OCI-LY3 (cell line): ENCODE measurements around the gene SWSAP1.

ENCODE experiments used
- H2AFZ ChIP-seq: fragments of 200-600, 300-600 bp; shearing (Covaris generic); 2 replicates; pipeline ENCODE4 v1.6.0; 2014; ENCODE audit warnings: antibody characterized with exemption, low read depth, low read length
- H3K27ac ChIP-seq: fragments of 200-600, 300-600 bp; sonication (generic); 2 replicates; pipeline ENCODE4 v1.5.1; 2014; ENCODE audit warnings: mild to moderate bottlenecking, low read length, moderate library complexity, mixed read lengths
- H3K27me3 ChIP-seq: fragments of 200-600, 300-600 bp; sonication (generic); 2 replicates; pipeline ENCODE4 v1.6.1; 2014; ENCODE audit warnings: low read depth, low read length, mixed read lengths
- H3K36me3 ChIP-seq: fragments of 200-600, 300-600 bp; sonication (generic); replicated peaks from 2 replicates; pipeline ENCODE3; 2014; ENCODE audit warnings: low read depth, low read length, mixed read lengths
- H3K4me1 ChIP-seq: fragments of 300-600, 200-600 bp; sonication (generic); 2 replicates; pipeline ENCODE4 v1.6.1; 2014; ENCODE audit warnings: low read length, mixed read lengths
- H3K4me2 ChIP-seq: fragments of 200-600, 300-600 bp; sonication (generic); 2 replicates; pipeline ENCODE4 v1.6.1; 2014; ENCODE audit warnings: low read length, mixed read lengths
- H3K4me3 ChIP-seq: fragments of 300-600, 200-600 bp; sonication (generic); 2 replicates; pipeline ENCODE4 v1.5.1; 2014; ENCODE audit warnings: antibody characterized with exemption, mild to moderate bottlenecking, low read length, moderate library complexity
- H3K79me2 ChIP-seq: fragments of 300-600, 200-600 bp; shearing (Covaris generic); 2 replicates; pipeline ENCODE4 v1.6.1; 2014; ENCODE audit warnings: mild to moderate bottlenecking, low read length, mixed read lengths
- H3K9ac ChIP-seq: fragments of 300-600, 200-600 bp; shearing (Covaris generic); 2 replicates; pipeline ENCODE4 v1.6.0; 2014; ENCODE audit warnings: mild to moderate bottlenecking, low read length, moderate library complexity
- H3K9me3 ChIP-seq: fragments of 200-600, 300-600 bp; shearing (Covaris generic); 2 replicates; pipeline ENCODE4 v1.6.1; 2014; ENCODE audit warnings: low read length, mixed read lengths; ENCODE audit not compliant: insufficient read depth
- H4K20me1 ChIP-seq: fragments of 200-600, 300-600 bp; sonication (generic); 2 replicates; pipeline ENCODE4 v1.6.1; 2016; ENCODE audit warnings: low read length, mixed read lengths; ENCODE audit not compliant: insufficient read depth
- EZH2phosphoT487 ChIP-seq: fragments of 200-600 bp; shearing (Covaris generic); IDR thresholded peaks from 2 replicates; pipeline ENCODE4 v1.6.1; 2018; ENCODE audit warnings: antibody characterized with exemption, mixed run types, low read depth
- TF ChIP-seq, protein P1 (sequence below): fragments of 200-600, 300-600 bp; sonication (generic); IDR thresholded peaks from 2 replicates; pipeline ENCODE4 v1.5.1; 2014; ENCODE audit warnings: antibody characterized with exemption, low read length, low read depth

Gene SWSAP1

DNA sequence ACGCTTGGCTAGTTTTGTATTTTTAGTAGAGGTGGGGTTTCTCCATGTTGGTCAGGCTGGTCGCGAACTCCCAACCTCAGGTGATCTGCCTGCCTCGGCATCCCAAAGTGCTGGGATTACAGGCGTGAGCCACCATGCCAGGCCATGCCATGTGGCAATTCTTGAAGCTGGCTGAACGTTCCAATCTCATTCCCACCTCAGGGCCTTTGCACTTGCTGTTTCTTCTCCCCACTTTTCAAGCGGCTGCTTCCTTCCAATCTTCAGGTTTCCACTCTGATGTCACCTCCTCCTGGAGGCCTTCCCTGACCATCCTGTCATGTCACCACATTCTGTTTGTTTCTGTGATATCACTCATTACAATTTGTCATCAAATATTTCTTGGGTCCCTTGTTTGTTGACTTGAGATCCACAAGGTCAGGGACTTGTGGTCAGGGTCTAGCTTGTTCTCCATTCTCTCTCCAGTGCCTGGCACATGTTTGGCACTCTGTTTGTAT is 5.4 kb downstream of the SWSAP1 start:
- H3K4me2 ChIP-seq = peak overlapping the region; percentile 89
- no peaks in the 10 kb centered on the region for H4K20me1 ChIP-seq
- H3K27me3 ChIP-seq = no peaks in the 10 kb centered on the region
- no peaks in the 10 kb centered on the region for H3K9me3 ChIP-seq
- peaks cover 6% of the 10 kb centered on the region for H3K36me3 ChIP-seq
- peaks cover 25% of the 10 kb centered on the region for H3K4me1 ChIP-seq
- H3K27ac ChIP-seq = peak overlapping the region; percentile 68; the same call in 1 of the 2 replicates
- TF ChIP-seq EZH2phosphoT487 = no peak
- TF ChIP-seq, protein P1, sequence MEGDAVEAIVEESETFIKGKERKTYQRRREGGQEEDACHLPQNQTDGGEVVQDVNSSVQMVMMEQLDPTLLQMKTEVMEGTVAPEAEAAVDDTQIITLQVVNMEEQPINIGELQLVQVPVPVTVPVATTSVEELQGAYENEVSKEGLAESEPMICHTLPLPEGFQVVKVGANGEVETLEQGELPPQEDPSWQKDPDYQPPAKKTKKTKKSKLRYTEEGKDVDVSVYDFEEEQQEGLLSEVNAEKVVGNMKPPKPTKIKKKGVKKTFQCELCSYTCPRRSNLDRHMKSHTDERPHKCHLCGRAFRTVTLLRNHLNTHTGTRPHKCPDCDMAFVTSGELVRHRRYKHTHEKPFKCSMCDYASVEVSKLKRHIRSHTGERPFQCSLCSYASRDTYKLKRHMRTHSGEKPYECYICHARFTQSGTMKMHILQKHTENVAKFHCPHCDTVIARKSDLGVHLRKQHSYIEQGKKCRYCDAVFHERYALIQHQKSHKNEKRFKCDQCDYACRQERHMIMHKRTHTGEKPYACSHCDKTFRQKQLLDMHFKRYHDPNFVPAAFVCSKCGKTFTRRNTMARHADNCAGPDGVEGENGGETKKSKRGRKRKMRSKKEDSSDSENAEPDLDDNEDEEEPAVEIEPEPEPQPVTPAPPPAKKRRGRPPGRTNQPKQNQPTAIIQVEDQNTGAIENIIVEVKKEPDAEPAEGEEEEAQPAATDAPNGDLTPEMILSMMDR = no peak
- peaks cover 15% of the 10 kb centered on the region for H3K79me2 ChIP-seq
- H3K4me3 ChIP-seq = peak overlapping the region; percentile 82
- H2AFZ ChIP-seq = no peak overlapping the region
- H3K9ac ChIP-seq = peak overlapping the region; percentile 78

DNA sequence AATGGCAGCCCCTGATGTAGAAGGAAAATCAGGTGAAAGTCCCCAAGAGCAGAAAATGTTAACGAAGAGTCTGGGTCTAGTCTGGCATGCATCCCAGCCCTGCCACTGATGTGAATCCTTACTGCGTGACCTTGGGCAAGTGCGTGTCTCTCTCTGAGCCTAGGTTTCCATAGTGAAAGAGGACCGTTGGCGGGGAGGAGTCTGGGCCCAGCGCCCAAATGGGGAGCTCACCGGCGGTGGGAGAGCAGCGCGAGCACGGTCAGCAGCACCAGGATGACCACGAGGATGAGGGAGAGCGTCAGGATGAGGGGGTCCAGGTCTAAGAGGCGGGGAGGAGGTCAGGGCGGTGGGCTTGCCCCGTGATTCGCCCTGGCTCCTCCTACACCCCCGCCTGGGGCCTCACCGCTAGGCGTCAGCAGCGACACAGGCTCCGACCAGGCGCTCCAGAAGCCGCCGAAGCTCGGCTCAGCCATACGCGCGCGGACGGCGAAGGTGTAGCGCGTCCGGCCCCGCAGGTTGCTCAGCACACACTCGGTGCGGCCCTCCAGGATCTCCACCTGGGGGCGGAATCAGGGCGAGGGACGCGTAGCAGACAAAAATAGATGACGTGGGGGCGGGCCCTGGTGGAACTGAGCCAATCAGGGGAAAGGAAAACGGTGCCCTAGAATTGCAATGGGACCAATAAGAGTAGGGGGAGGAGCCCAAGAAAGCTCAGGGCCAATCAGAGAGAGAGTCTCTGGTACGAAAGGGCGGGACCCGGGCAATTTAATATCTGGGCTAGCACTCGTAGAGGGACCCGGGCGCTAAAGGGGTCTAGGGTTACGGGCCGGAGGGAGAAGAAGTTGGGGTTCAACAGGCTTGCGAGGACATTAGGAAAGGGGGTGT is 6.4 kb downstream of the SWSAP1 start:
- TF ChIP-seq EZH2phosphoT487 = no peak
- TF ChIP-seq, protein P1 = peak; percentile 80
- peaks cover 7% of the 10 kb centered on the region for H3K79me2 ChIP-seq
- H4K20me1 ChIP-seq = no peaks in the 10 kb centered on the region
- H3K4me1 ChIP-seq = peaks cover 21% of the 10 kb centered on the region
- H3K27me3 ChIP-seq = no peaks in the 10 kb centered on the region
- no peaks in the 10 kb centered on the region for H3K9me3 ChIP-seq
- H3K27ac ChIP-seq = peak overlapping the region; percentile 68
- peak overlapping the region; percentile 91 for H2AFZ ChIP-seq
- peak overlapping the region; percentile 89 for H3K4me2 ChIP-seq
- peak overlapping the region; percentile 78 for H3K9ac ChIP-seq
- H3K36me3 ChIP-seq = peaks cover 6% of the 10 kb centered on the region
- H3K4me3 ChIP-seq = peak overlapping the region; percentile 82

DNA sequence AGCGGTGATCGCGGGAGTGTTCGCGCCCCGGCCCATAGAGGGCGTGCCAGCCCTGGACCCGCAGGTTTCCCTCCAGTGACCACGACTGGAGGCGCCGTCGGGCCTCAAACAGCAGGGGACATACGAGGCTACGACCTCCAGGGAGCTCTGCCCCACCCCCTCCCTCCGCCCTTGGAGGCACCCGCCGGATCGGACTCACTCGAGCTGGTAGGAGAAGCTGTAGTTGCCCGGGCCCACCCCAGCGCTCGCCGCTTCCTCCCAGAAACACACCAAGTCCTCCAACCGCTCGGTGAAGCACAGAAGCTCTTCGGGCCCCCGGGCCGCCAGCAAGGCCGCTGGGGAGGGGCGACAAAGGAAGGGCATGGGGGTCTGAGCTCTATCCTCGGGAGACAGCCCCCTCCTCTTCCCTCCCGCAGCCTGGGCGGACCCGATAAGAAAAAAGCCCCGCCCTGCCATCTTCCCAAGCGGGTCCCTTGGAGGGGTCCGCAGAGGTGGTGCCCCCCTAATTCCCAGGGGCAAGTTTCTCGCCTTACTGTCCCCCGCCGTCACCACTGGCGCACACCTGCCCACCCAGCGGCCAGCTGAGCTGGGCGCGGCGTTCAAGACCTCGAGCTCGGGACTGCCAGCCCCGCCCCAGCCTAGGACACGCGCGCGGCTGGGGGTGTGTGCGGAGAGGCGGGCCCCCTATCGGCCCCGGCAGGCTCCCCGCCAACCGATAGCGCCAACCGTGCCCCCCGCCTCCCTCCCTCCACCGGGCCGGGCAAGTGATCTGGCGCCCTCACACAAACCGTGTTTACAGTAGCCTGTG is 8.6 kb downstream of the SWSAP1 start:
- Histone ChIP-seq H3K9me3 (no peaks in the 10 kb centered on the region), H3K4me3 (peak overlapping the region; percentile 72), H3K27ac (no peak overlapping the region), H3K79me2 (peaks cover 5% of the 10 kb centered on the region; the same call in 1 of the 2 replicates), H3K4me1 (peaks cover 11% of the 10 kb centered on the region), H3K27me3 (no peaks in the 10 kb centered on the region), H3K36me3 (no peaks in the 10 kb centered on the region), H3K4me2 (peak overlapping the region; percentile 75), H2AFZ (peak overlapping the region; percentile 28; the same call in 1 of the 2 replicates), H3K9ac (peak overlapping the region; percentile 28; the same call in 1 of the 2 replicates), H4K20me1 (no peaks in the 10 kb centered on the region)
- no peak for TF ChIP-seq EZH2phosphoT487
- TF ChIP-seq, protein P1 = peak; percentile 52
